Thyroid gland (tissue), 4 donors: ENCODE data around the gene STEAP4. TPM values are rescaled to one million over a fixed set of nuclear protein-coding genes. Genes with fewer than 3 reads are reported as not detected.

Source experiments
- DNase-seq, 2 donors: peaks; one replicate each; pipeline ENCODE4 v3.0.0-alpha.2; 2019
- H3K27ac ChIP-seq, 3 donors: fragments of 200-600 bp; sonication (generic); 1 replicate in 2 of 3; 2 replicates in 1 of 3; pipeline ENCODE4 v1.5.1; 2016 to 2019; ENCODE audit warnings: mild to moderate bottlenecking in 1 of 3, moderate library complexity in 1 of 3
- H3K27me3 ChIP-seq: fragments of 200-600 bp; sonication (generic); one replicate; pipeline ENCODE4 v1.5.1; 2019
- H3K36me3 ChIP-seq, 2 donors: fragments of 200-600 bp; sonication (generic); one replicate each; pipeline ENCODE4 v1.5.1; 2016 to 2019
- H3K4me1 ChIP-seq, 2 donors: fragments of 200-600 bp; sonication (generic); one replicate each; pipeline ENCODE4 v1.5.1; 2017 to 2019
- H3K4me3 ChIP-seq, 3 donors: fragments of 200-600 bp; sonication (generic); replicated peaks in 1 of 3; 1 replicate in 2 of 3; 2 replicates in 1 of 3; pipeline ENCODE4 v1.5.1; 2016; ENCODE audit warnings: mild to moderate bottlenecking in 1 of 3
- H3K9me3 ChIP-seq: fragments of 200-600 bp; sonication (generic); one replicate; pipeline ENCODE4 v1.5.1; 2017
- CTCF ChIP-seq, 6 experiments: fragments of 200-600 bp in 3 of 6; fragments of 450-650 bp in 3 of 6; sonication (generic) in 3 of 6; IDR thresholded peaks; one replicate each; pipeline ENCODE4 v1.5.1; 2016 to 2019; ENCODE audit warnings: antibody characterized with exemption in 6 of 6, mild to moderate bottlenecking in 2 of 6, inconsistent platforms in 1 of 6, moderate library complexity in 1 of 6
- POLR2A ChIP-seq, 2 donors: fragments of 450-650 bp; IDR thresholded peaks; one replicate each; pipeline ENCODE4 v1.6.1; 2017; ENCODE audit warnings: antibody characterized with exemption in 2 of 2, mild to moderate bottlenecking in 2 of 2, moderate library complexity in 1 of 2
- WGBS, 2 donors: methylation state at CpG; one replicate each; pipeline ENCODE4 v1.1.5; 2017; 5-methylcytosine and 5-hydroxymethylcytosine counted together
- intact Hi-C: fragments of 100-400 bp; cut with DNase I; formaldehyde crosslinking; loops from one replicate; pipeline ENCODE4 v1.15.1; 2023
- total RNA-seq, 4 donors: library from RNA; depleted of rRNA; stranded (reverse); fragments of >200 nt; gene quantifications; one replicate each; pipeline ENCODE4 v1.2.3, GENCODE V29; 2016

Gene STEAP4
- total RNA-seq, 4 donors from 2014 or later = 34.3 to 162 (median 61.8) TPM

- intact Hi-C loops = no loop called here
- TF ChIP-seq POLR2A (IDR thresholded peaks at IDR 0.05) (no peak), CTCF (IDR thresholded peaks at IDR 0.05) (no peak)
- no peak overlapping the region for H3K4me3 ChIP-seq
- WGBS, 2 donors = 93 to 95% methylated on average over 6 of the region's 6 CpGs
- DNase-seq = no peak
- H3K9me3 ChIP-seq = no peaks in the 10 kb centered on the region
- no peaks in the 10 kb centered on the region for H3K36me3 ChIP-seq
- H3K27me3 ChIP-seq = no peaks in the 10 kb centered on the region
- H3K4me1 ChIP-seq = no peaks in the 10 kb centered on the region
- no peak overlapping the region for H3K27ac ChIP-seq
Observed at GRCh38 chr7:88226886-88227516, 79.7 kb downstream of the STEAP4 start.

GRCh38 chr7:88226201-88226600 lies 80.5 kb downstream of the STEAP4 start:
- Histone ChIP-seq H3K9me3 (no peaks in the 10 kb centered on the region), H3K27me3 (no peaks in the 10 kb centered on the region), H3K36me3 (no peaks in the 10 kb centered on the region), H3K27ac (no peak overlapping the region), H3K4me3 (no peak overlapping the region), H3K4me1 (peaks cover under 1 to 2% of the 10 kb centered on the region in 2 donors)
- DNase-seq = no peak
- intact Hi-C loops = no loop called here
- no peak for TF ChIP-seq CTCF (IDR thresholded peaks at IDR 0.05)
- no peak for TF ChIP-seq POLR2A (IDR thresholded peaks at IDR 0.05)
- 86 to 88% methylated on average over 4 of the region's 4 CpGs for WGBS, 2 donors

GRCh38 chr7:88224601-88225275 lies 82.0 kb downstream of the STEAP4 start:
- no peaks in the 10 kb centered on the region for H3K9me3 ChIP-seq
- no peak overlapping the region for H3K4me3 ChIP-seq
- no peak for TF ChIP-seq CTCF (IDR thresholded peaks at IDR 0.05)
- TF ChIP-seq POLR2A (IDR thresholded peaks at IDR 0.05) = no peak
- DNase-seq = no peak
- no peaks in the 10 kb centered on the region for H3K27me3 ChIP-seq
- intact Hi-C loops = no loop called here
- H3K27ac ChIP-seq = no peak overlapping the region
- H3K36me3 ChIP-seq = no peaks in the 10 kb centered on the region
- H3K4me1 ChIP-seq = peaks cover 5 to 6% of the 10 kb centered on the region in 2 donors
- WGBS, 2 donors = 75 to 77% methylated on average over 2 of the region's 2 CpGs

- no peak overlapping the region for H3K4me3 ChIP-seq
- H3K9me3 ChIP-seq = no peaks in the 10 kb centered on the region
- H3K27ac ChIP-seq = no peak overlapping the region
- no peak for DNase-seq
- WGBS, 2 donors = 97 to 99% methylated on average over 2 of the region's 2 CpGs
- peaks cover 9 to 13% of the 10 kb centered on the region in 2 donors for H3K4me1 ChIP-seq
- no peaks in the 10 kb centered on the region for H3K36me3 ChIP-seq
- TF ChIP-seq POLR2A (IDR thresholded peaks at IDR 0.05) (no peak), CTCF (IDR thresholded peaks at IDR 0.05) (no peak)
- H3K27me3 ChIP-seq = no peaks in the 10 kb centered on the region
- intact Hi-C loops = no loop called here
Observed at GRCh38 chr7:88223265-88223664, 83.4 kb downstream of the STEAP4 start.

Other genes starting within 250 kb of the STEAP4 start
- gene SRI, start 86.9 kb downstream of the STEAP4 start, total RNA-seq = 10 to 100 TPM; 72.3 to 99.5 (median 88.8) TPM